ENCODE data around the gene TCERG1L. TPM values are rescaled to one million over a fixed set of nuclear protein-coding genes. Genes with fewer than 3 reads are reported as not detected.

Gene TCERG1L
- total RNA-seq, 1 experiment from 2014 or later = 1.5 TPM

GRCh38 chr10:131043039-131043691, 268.4 kb downstream of the TCERG1L start:
- Mint-ChIP-seq H3K36me3 (peaks cover 61% of the 10 kb centered on the region), H3K4me1 (peaks cover 11% of the 10 kb centered on the region), H3K4me3 (no peak overlapping the region), H3K9me3 (peaks cover 71% of the 10 kb centered on the region), H3K27ac (no peak overlapping the region), H3K27me3 (ENCODE audit: low read depth) (peaks cover 12% of the 10 kb centered on the region)
- ChIA-PET POLR2A (no interaction called here), CTCF (no interaction called here)
- no peak for TF ChIP-seq AFF4 (CRISPR knock-in tag; IDR thresholded peaks at IDR 0.05; ENCODE audit: borderline replicate concordance)
- TF ChIP-seq IRF2 (CRISPR knock-in tag; IDR thresholded peaks at IDR 0.05; ENCODE audit: borderline replicate concordance, low read depth) = no peak
- TF ChIP-seq FOXP4 (CRISPR knock-in tag; IDR thresholded peaks at IDR 0.05) = no peak
- no peak for TF ChIP-seq MLX (CRISPR knock-in tag; IDR thresholded peaks at IDR 0.05)
- no peak for TF ChIP-seq FOXP1 (CRISPR knock-in tag; IDR thresholded peaks at IDR 0.05; ENCODE audit: borderline replicate concordance)
- TF ChIP-seq CTCF (IDR thresholded peaks at IDR 0.05) = no peak
- no peak for TF ChIP-seq RELA (CRISPR knock-in tag; IDR thresholded peaks at IDR 0.05; ENCODE audit: borderline replicate concordance)
- TF ChIP-seq NR1H2 (CRISPR knock-in tag; IDR thresholded peaks at IDR 0.05) = no peak
- no peak for TF ChIP-seq ATF1 (CRISPR knock-in tag; IDR thresholded peaks at IDR 0.05)
- DNase-seq (ENCODE audit: low spot score) (no peak), ATAC-seq (no peak)

Data from WTC11 (cell line).